GM19351 (cell line): ENCODE results near the gene TAL1.

Source experiments
- ATAC-seq: cut with Tn5 transposase; IDR thresholded peaks from one replicate; pipeline ENCODE4 v1.9.1; 2021; ENCODE audit warnings: mild to moderate bottlenecking, moderate library complexity; ENCODE audit not compliant: unreplicated experiment

TAL1 gene

GRCh38 chr1:47229886-47230691, 1.9 kb downstream of the TAL1 start:
- ATAC-seq = no peak

GRCh38 chr1:47229031-47229885, 2.8 kb downstream of the TAL1 start:
- ATAC-seq = no peak

- no peak for ATAC-seq
Measured at GRCh38 chr1:47228644-47229030, 3.4 kb downstream of the TAL1 start.

GRCh38 chr1:47227341-47228232, 4.4 kb downstream of the TAL1 start:
- no peak for ATAC-seq

GRCh38 chr1:47226839-47227215, 5.2 kb downstream of the TAL1 start:
- ATAC-seq = no peak

GRCh38 chr1:47226121-47226838, 5.7 kb downstream of the TAL1 start:
- no peak for ATAC-seq

GRCh38 chr1:47225430-47226100, 6.5 kb downstream of the TAL1 start:
- no peak for ATAC-seq

GRCh38 chr1:47224676-47225399, 7.2 kb downstream of the TAL1 start:
- no peak for ATAC-seq

GRCh38 chr1:47223921-47224675, 7.9 kb downstream of the TAL1 start:
- no peak for ATAC-seq

- ATAC-seq = no peak
Measured at GRCh38 chr1:47223174-47223920, 8.7 kb downstream of the TAL1 start.

GRCh38 chr1:47222476-47222875, 9.5 kb downstream of the TAL1 start:
- ATAC-seq = no peak

GRCh38 chr1:47219590-47220220, 12.3 kb downstream of the TAL1 start:
- no peak for ATAC-seq

GRCh38 chr1:47219001-47219400, 13.0 kb downstream of the TAL1 start:
- ATAC-seq = no peak

GRCh38 chr1:47216278-47217059, 15.6 kb downstream of the TAL1 start:
- ATAC-seq = no peak

GRCh38 chr1:47215713-47216112, 16.3 kb downstream of the TAL1 start:
- ATAC-seq = no peak

- ATAC-seq = no peak
Measured at GRCh38 chr1:47214549-47214948, 17.5 kb downstream of the TAL1 start.
